Left forelimb (tissue), 1 donor: ENCODE data around the gene TSPAN1.

ENCODE experiments used
- DNase-seq: peaks from one replicate; pipeline ENCODE4 v3.0.0-alpha.2; 2018; ENCODE audit warnings: low spot score

Gene TSPAN1

DNA sequence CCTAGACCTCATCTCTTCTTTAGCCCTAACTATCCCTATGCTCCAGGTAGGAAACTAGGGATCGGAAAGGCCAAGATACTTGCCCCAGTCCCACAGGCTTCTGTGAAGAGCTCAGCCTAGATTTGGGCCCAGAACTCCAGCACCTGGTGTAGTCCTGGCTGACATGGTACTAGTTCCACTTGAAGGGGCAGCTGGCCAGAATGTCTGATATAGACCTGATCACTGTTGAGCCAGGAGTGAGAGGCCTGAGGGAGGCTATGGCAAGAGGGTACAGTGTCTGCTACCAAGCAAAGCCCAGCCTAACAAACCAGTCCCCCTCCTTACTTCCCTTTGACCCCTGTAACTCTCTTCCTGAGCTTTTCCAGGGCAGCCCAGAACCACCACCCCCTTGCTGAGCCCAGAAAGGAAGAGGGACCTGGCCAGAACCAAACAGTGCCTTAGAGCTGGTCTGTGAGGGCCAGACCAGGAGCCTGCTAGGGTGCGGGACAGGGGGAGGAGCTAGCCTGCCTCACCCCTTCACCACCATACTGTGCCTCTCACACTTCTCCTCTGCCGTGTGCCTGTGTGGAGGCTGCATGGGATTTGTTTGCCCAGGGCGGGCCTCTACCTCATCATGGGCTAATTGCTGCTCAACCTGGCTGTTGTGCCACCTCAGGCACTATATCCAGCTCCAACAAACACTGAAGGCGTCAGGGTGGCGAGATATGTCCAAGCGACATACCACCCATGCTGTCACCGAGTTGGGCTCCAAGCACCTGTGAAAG lies 12.4 kb downstream of the TSPAN1 start:
- no peak for DNase-seq

DNA sequence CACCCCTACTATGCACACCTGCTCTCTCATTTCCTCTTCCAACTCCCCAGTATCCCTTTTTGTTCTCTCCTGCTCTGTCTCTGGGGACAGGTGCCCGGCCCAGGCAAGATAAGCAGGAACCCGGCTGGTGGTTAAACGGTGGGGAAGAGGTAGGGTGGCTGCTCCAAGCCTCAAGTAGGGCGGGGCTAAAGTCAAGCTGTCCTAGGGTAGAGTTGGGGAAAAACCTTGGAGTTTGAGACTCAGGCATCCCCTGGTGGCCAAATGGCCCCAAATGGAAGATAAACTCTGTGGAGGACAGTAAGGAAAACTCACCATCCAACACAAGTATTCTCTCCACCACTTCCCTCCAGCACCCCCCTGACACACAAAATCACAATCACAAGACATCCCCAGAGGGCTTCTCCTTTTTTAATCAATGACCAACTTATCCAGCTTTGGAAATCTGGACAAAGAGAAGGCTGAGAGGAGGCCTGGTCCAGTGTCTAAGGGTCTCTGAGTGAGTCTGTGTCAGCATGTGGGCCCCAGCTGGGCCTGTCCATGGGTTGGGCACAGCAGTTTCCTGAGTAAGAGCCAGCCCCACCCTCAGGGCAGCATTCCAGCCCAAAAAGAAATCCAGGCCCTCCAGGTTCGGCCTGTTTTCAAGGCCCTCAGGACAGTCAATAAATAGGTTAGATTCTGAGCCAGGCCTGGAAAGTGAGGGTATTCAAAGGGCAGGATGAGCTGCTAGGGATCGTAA lies 13.6 kb downstream of the TSPAN1 start:
- no peak for DNase-seq

DNA sequence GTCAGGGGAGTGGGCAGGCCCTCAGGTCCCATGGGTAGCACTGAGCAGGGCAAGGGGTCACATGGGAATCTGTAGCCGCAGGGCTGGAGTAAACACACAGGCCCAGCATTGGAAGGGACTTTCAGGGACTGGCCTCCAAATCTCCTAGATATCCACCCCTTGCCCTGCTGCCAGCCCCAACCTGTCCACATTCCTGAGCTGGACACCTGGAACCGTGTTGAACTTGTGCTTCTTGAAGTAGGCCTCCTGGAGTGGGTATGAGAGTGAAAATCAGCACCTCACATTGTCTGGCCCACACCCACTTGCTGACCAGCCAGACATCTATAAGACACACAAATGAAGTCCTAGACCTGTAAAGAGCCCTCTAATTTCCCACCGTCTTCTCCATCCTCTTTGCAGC lies 15.7 kb downstream of the TSPAN1 start:
- DNase-seq: peak; percentile 38

DNA sequence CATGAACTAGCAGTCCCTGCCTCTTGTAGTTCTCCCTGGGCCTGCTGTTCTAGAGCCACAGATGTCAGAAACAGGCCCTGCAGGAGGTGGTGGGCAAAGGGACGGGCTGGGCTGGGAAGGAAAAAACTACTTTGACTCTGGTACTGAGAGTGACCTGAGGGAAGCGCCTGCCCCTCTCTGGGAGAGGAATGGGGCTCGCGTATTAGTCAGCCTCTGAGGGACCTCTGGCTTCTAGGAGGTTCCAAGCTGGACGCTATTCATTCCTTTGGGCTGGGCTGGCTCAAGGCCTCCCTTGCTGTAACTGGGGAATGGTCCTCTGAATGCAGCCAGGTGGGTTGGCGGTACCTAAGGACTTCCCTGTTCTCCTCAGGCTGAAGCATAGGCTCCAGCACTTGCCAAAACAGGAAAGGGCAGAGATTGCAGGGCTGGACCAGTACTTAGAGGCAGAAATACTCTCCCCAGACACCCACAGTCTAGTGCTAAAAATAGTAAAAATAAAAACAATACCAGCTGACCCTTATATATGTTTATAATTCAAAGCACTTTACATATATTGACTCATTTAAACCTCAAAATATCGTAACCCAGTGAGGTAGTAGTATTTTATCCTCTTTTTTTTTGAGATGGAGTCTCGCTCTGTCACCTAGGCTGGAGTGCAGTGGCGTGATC lies 16.3 kb downstream of the TSPAN1 start:
- peak; percentile 45 for DNase-seq

DNA sequence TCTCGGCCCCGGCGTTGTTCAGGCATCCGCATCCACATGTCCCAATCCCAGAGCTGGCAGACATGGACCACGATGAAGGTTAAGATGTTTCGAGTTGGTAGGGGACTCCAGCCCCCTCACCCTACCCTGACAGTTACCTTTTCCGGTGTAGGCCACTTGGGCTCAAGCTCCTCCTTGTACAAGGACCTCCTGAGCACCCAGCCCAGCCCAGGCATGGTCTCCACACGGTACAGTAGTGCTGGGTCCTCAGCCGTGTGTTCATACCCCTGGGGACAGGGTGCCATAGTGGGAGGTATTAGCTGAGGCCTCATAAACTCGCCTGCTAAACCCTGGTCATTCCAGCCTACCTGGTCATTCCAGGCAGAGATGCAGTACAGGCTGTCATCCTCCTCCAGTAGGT lies 17.3 kb downstream of the TSPAN1 start:
- DNase-seq: peak; percentile 56

DNA sequence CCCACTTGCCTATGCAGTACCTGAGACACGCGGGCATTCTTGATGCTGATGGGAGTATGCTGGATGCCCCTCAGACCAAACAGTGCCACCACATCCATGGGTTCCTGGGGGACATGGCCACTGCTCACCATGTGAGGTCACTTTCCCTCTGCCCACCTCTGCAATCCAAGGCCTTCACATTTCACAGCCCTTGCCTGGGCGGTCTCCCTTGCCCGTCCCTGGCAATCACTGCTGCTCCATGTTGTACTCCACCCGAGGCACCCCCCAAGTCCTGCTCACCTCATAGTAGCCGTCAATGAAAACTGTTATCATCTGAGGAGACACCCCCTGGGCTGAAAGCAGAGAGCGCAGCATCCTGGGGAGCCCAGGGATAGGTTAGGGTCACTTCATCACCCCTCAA lies 18.4 kb downstream of the TSPAN1 start:
- peak; percentile 60 for DNase-seq

DNA sequence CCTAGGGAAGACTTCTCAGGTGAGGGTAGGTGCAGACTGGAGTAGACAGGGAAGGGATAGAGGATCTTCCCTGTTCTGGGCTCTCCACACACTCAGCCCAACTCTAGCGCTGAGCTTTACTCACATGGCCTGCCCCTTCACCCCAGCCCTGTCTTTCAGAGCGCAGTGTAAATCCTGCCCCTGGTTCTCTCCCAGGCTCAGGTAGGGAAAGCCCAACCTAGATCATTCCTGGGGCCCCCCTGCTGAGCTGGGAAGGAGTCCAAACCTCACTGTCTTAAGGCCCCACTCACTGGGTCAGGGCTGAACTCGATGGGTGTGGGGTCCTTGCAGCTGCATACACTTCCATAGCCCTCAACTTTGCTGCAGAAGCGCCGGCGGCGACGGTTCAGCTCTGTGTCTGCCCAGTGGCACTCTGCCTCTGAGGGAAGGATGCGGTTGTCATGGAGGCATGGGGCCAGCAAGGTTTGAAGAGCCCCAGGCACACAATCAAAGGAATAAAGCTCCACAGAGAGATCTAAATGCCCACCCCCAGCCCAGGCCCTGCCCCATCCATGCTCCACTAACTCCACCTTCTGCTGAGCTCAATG lies 19.2 kb downstream of the TSPAN1 start:
- DNase-seq: no peak

DNA sequence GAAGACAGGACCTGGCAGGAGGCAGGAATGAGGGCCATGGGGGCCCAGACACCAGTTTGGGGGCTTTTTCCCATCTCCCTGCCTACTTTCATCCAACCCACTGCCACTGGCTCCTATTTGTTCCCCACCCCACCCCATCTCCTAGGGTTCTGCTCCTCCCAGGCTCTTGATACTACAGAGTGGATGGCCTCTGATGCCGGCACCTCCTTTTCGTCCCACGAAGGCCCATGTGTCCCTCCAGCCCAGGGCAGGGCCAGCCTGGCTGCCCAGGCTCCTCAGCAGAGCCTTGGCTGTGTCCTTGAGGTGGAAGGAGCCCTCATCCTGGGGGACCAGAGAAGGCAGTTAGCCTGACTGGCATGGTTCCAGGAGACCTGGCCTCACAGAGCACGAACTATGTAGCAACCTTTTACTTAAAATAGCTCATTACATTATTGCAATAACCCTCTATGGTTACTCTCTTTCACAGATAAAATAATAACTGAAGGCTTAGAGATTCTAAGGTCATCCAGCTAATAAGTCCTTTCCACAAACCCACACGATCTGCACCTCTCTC lies 19.8 kb downstream of the TSPAN1 start:
- DNase-seq: no peak

DNA sequence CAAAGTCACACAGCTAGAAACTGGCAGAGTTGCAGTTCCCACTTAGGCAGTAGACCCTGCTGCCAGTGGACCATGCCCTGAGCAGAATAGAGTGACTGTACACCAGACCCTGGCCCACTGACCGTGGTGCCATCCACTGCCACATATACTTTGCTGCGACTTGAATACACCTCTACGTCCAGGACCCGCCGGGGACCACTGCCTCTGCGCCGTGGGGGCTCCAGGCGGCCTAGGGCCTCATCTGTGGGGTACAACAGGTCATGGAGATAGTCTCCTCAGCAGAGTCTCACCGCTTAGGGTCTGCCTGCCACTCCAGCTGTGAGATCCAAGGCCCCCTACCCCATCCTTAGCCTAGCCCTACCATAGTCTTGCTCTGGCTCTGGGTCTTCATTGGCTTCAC lies 21.7 kb downstream of the TSPAN1 start:
- DNase-seq: no peak

DNA sequence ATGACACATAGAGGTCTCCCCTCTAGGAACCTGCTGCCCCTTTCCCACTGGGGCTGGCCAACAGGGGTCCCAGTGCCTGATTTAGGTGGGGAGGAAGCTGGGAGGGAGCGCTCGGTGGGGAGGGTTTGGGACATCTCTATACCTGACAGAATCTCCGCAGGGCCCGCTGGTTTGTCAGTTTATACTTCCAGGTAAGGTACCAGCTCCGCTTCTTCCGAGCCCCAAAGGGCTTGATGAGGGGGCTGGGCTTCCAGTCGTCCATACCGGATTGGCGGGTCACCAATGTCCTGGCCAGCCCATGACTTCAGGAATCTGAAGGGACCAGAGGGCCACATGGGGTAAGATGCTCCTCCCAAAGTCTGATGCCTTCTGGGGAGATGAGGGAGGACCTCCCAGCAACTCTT lies 22.7 kb downstream of the TSPAN1 start:
- DNase-seq: peak; percentile 55

DNA sequence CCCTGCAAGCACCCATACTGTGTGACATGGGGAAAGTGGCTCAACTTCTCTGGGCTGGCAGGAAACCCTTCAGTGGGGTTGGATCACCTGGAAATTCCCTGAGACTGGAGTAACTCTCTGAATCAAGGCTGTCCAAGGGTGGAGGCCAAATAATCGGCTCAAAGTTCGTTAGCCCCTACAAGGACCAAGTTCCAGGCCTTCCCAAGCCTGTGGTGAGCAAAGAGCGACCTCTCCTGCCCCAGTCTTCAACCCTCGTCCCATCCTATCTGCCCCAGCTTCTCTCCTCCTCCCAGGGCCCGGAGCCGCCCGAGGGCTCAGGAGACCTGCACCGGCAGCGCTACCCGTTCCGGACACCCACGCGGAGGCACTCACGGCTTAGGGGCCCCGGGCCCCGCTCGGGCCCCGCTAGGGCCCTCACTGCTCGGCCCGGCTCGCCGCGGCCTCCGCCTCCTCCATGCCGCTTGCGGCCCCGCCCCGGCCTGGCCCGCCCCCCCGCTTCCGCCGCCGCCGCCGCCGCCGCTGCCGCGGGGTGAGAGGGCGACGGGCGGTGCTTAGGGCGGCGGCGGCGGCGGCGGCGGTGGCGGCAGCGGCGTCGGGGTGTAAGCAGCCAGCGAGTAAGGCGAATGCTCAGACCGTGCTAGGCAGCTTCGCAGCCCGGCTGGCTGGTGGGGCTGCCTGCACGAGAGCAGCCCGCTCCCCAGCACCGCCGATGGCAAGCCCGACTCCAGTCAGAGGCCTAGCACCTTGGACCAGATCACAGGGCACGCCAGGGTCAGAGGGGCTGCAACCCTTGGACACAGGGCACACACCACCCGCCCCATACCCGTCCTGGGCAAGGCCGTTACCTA lies 23.3 kb downstream of the TSPAN1 start, which contains the start of gene POMGNT1:
Gene POMGNT1, minus strand, starts transcription at position 471 of the 848 bp plus-strand sequence. CDS start 613 bp downstream, outside the sequence.
- DNase-seq: peak; percentile 87

DNA sequence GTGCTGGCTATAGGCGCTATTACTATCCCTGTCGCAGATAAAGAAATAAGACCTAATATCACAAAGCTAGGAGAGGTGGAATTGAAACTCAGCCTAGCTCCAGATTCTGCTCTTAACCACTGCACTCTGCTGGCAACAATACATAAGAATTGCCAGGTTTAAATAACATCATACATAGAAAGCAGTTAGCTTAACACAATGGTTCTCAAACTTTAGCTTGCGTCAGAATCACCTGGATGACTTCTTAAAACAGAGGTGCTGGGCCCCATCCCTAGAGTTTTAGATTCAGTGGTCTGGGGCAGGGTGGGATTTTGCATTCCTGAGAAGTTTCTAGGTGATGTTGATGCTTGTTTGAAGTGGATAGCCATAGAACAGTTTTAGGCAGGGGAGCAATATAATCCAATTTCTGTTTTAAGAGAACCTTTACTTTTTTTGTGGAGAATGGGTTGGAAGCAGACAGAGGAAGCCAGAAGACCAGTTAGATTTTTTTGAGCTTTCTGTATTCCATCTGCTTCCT lies 24.4 kb downstream of the TSPAN1 start:
- no peak for DNase-seq

DNA sequence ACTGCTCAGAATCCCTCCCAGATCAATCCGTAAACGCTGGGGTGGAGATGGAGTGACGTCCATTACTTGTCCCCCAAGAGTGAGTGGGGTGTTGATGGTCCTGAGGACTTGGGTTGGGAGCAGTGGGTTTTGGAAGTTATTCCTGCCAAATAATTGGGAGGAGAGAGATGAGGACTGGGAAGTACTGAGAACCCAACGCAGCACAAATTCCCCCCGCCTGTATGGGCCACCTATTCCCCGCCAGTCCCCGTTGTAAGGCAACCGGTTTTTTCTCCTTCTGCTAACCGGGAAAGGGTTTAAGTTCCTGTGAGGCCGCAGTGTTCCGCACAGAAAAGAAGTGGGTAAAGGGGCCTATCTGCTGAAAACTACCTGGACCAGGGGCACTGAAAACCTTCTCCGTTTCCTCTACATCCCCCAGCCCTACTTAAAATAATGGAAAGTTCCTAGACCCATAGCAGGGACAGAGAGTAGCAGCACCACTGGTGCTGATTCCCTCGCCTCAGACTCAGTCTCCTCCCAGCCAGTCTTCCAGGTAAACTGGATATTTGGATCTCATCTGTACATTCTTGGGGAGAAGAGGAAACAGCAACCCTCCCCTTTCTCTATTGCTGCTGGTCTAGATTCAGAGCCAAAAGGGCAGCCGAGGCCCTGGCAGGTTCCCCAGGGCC lies 29.0 kb downstream of the TSPAN1 start:
- no peak for DNase-seq

DNA sequence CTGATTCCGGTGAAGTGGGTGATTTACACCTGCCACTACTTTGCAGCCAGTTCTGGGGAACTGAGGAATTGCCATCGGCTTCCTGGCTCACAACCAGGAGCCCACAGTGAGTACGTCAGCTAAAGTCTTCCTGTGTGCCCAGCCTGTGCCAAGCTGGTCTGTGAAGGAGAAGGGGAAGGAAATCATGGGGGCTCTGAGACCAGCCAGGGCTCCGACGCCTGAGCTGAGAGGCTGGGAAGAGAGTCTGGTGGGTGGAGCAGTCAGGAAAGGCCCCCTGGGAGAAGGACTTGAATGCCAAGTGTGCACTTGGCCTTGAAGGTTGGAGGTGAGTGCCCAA lies 29.5 kb downstream of the TSPAN1 start:
- no peak for DNase-seq

DNA sequence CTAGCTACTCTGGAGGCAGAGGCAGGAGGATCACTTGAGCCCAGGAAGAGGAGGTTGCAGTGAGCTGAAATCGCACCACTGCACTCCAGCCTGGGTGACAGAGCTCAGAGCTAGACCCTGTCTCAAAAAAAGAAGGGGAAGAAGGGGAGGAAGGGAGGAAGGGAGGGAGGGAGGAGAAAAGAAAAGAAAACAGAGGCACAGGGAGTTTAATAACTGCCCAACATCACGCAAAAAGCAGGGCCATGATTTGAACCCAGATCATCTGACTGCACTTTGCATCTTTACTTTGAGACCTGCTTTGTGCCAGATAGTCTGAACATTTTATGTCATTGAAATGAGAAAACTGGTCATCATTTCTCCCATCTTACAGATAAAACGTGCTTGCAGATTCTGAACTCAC lies 30.3 kb downstream of the TSPAN1 start:
- no peak for DNase-seq

DNA sequence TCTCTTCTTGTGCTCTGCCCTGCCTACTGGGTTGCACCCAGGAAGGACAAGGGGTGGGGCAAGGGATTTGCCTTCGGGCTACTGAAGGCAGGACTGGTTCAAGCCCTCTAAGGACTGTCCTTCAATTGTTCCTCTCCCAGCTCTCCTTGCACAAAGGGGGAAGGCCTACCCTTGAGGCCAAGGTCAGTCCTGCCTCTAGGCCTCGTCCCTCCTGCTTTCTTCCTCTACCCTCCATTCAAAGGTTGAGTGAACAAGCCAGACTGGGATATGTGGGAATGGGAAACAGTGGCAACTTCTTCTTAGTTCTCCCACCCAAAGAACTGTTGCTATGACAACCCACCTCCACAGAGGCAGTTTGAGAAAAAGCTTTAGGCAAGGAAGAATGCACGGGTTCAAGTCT lies 30.9 kb downstream of the TSPAN1 start:
- no peak for DNase-seq

DNA sequence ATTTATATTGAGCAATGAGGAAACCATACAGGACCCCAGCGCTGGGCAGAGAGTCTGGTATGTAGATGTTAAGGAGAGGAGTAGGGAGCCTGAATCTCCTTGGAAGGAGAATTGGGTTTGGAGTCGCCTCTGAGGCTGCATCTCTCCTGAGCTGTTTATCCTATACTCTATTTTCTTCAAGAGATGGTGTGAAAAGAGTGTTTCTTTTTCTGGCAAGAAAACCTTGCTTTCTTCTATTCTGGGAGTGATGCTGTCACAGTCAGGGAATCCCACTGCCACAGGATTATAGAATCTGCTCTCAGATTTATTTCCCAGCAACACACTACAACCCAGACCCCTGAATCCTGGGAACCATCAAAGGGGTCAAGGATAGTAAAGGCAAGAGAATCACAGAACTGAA lies 31.5 kb downstream of the TSPAN1 start:
- DNase-seq: no peak

DNA sequence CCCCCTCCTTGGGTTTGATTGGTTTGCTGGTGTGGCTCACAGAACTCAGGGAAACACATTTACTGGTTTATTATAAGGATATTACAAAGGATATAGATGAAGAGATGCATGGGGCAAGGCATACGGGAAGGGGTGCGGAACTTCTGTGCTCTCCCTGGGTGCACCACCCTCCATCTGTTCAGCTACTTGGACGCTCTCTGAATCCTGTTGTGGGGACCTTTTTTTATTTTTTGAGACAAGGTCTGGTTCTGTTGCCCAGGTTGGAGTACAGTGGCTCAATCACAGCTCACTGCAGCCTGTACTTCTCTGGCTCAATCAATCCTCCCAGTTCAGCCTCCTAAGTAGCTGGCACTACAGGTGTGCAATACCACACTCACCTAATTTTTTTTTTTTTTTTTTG lies 35.7 kb downstream of the TSPAN1 start:
- no peak for DNase-seq

DNA sequence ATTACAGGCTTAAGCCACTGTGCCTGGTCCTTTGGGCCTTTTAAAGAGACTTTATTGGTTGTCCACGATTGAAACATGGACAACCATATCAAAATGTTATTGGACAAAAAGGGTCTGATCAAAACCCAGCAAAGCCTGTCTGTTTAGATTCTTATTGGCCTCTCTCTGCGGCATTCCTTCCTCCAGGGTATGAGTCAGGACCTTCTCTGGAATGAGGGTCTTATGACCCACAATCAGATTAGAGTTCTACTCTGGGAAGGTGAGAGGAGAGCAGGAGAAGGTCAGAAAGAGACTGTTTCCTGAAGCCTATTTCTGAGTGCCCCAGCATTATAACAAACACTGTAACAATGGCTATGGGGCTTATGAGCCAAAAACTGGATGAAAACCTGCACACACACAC lies 36.2 kb downstream of the TSPAN1 start:
- no peak for DNase-seq

DNA sequence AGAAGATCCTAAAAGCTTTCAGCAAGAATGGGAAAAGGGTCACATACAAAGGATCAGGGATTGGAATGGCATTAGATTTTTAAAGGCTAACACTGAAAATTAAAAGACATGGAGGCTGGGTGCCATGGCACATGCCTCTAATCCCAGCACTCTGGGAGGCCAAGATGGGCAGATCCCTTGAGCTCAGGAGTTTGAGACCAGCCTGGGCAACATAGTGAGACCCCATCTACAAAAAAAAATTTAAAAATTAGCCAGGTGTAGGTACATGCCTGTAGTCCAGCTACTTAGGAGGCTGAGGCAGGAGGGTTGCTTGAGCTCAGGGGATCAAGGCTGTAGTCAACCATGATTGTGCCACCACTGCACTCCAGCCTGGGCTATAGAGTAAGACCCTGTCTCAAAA lies 40.6 kb downstream of the TSPAN1 start:
- no peak for DNase-seq

DNA sequence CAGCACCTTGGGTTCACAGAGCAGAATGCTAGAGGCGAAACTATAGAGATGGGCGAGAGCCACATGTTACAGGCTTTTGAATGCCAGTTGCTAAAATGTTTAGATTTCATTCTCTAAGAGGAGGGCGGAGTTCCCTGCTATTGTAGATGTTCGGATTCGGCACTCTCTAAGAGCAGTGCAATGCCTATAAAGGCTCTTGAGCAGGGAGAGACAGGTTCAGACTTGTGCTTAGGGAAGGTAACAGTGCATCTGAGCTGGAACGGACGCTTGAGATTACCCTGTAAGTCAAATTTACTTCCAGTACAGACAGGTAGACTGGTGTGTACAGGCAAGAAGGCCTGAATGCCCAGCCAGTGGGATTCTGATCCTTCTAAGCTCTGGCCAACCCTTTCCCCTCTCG lies 43.6 kb downstream of the TSPAN1 start:
- no peak for DNase-seq
